K562 (cell line): ENCODE data around the gene MPIG6B. TPM values are rescaled to one million over a fixed set of nuclear protein-coding genes. Genes with fewer than 3 reads are reported as not detected.
A peak's percentile ranks its signal among the peaks of the same experiment; 100 is the strongest.

Experiments
- ARID2 ChIP-seq: fragments of 450-650 bp; IDR thresholded peaks from 2 replicates; pipeline ENCODE4 v1.6.1; 2017; ENCODE audit warnings: antibody characterized with exemption, mild to moderate bottlenecking
- BACH1 ChIP-seq: fragments of 200-800 bp; sonication (Bioruptor generic); IDR thresholded peaks from 2 replicates; pipeline ENCODE4 v1.6.1; 2016; ENCODE audit warnings: missing genetic modification characterization, missing compliant biosample characterization
- CSDE1 ChIP-seq, 2 experiments: fragments of 450-650 bp; IDR thresholded peaks; 2 replicates each; pipeline ENCODE4 v1.6.1; 2016; ENCODE audit warnings: mild to moderate bottlenecking in 1 of 2
- HDAC3 ChIP-seq: fragments of 450-650 bp; IDR thresholded peaks from 2 replicates; pipeline ENCODE4 v1.6.1; 2018; ENCODE audit warnings: borderline replicate concordance, mild to moderate bottlenecking, moderate library complexity; ENCODE audit not compliant: partially characterized antibody
- NFIX ChIP-seq: fragments of 250-450 bp; sonication (Bioruptor Pico); IDR thresholded peaks from 2 replicates; pipeline ENCODE4 v1.4.0; 2020; ENCODE audit warnings: low read depth, mild to moderate bottlenecking, moderate library complexity
- SPI1 ChIP-seq: IDR thresholded peaks from 2 replicates; pipeline ENCODE4 v1.6.1; 2011; ENCODE audit warnings: low read depth, low read length, control low read depth, borderline replicate concordance
- TBP ChIP-seq: optimal IDR thresholded peaks from 2 replicates; pipeline ENCODE3; 2011; ENCODE audit warnings: low read depth, low read length, improper control_type of control experiment
- ZBTB7A ChIP-seq: IDR thresholded peaks from 2 replicates; pipeline ENCODE4 v1.6.1; 2011; ENCODE audit warnings: low read depth, mild to moderate bottlenecking, low read length, moderate library complexity, borderline replicate concordance; ENCODE audit not compliant: control insufficient read depth
- ZNF778 ChIP-seq: fragments of 450-650 bp; formaldehyde crosslinking; IDR thresholded peaks from 2 replicates; pipeline ENCODE4 v1.4.0; 2020; ENCODE audit warnings: mild to moderate bottlenecking, moderate library complexity
- polyA plus RNA-seq, 8 experiments: library from polyadenylated mRNA; depleted of rRNA in 4 of 8; stranded (reverse) in 5 of 8; unstranded in 3 of 8; fragments of >200 nt; fragmentation: Nextera tagmentation in 2 of 8; fragmentation: Illumina TruSeq in 1 of 8; extraction: Ambion mirVana in 2 of 8; extraction: Trizol in 1 of 8; gene quantifications; 2 replicates each; pipeline versions ENCODE4 v1.2.1 to v1.2.3, GENCODE V29; 2011 to 2014; ENCODE audit warnings: inconsistent platforms in 1 of 8, missing spikeins in 1 of 8
- total RNA-seq, 7 experiments: library from RNA; depleted of rRNA in 6 of 7; stranded (reverse); fragments of >200 nt in 6 of 7; fragmentation: Illumina TruSeq in 2 of 7; extraction: Trizol in 2 of 7; gene quantifications; 2 replicates each; pipeline versions ENCODE4 v1.2.1 to v1.2.3, GENCODE V29; 2011 to 2021; ENCODE audit warnings: low replicate concordance in 1 of 7
- TF ChIP-seq, protein P1 (sequence below), 2 experiments: fragments of 450-650 bp in 1 of 2; sonication (generic) in 1 of 2; formaldehyde crosslinking in 1 of 2; IDR thresholded peaks; 2 replicates each; pipeline versions ENCODE4 v1.7.1 to v1.9.0; 2016 to 2022; ENCODE audit warnings: inconsistent platforms in 1 of 2, mild to moderate bottlenecking in 1 of 2, missing genetic modification reagents in 1 of 2

Gene MPIG6B
- total and polyA plus RNA-seq, 9 of the 15 experiments (the other 6 are each of a cell fraction or from before 2014, with no cell fraction given): 0.11 to 1.2 (median 0.28) TPM; not detected in 1

DNA sequence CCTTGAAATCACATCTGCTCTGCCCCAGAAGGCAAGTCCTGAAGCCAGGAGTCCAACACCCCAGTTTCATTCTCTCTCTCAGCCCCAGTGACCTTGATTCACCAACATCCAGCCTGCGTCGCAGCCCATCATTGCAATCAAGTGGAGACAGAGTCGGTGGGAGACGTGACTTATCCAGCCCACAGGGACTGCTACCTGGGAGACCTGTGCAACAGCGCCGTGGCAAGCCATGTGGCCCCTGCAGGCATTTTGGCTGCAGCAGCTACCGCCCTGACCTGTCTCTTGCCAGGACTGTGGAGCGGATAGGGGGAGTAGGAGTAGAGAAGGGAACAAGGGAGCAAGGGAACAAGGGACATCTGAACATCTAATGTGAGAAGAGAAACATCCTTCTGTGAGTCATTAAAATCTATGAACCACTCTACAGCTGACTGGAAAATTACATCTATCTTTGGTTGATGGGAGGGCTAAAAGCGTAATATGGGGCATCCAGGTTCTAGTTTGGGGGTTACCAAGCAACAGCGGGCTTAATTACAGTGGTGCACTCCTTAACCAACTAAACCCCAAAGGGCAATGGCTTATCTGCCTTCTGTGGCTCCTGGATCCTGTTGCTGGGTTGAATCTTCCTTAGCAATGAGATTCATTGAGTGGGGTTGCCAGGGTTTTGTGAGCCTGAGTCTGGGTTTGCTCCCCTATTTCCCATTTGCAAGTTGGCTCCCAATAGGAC lies 5.5 kb upstream of the MPIG6B start (continued):
- TF ChIP-seq, protein P1, sequence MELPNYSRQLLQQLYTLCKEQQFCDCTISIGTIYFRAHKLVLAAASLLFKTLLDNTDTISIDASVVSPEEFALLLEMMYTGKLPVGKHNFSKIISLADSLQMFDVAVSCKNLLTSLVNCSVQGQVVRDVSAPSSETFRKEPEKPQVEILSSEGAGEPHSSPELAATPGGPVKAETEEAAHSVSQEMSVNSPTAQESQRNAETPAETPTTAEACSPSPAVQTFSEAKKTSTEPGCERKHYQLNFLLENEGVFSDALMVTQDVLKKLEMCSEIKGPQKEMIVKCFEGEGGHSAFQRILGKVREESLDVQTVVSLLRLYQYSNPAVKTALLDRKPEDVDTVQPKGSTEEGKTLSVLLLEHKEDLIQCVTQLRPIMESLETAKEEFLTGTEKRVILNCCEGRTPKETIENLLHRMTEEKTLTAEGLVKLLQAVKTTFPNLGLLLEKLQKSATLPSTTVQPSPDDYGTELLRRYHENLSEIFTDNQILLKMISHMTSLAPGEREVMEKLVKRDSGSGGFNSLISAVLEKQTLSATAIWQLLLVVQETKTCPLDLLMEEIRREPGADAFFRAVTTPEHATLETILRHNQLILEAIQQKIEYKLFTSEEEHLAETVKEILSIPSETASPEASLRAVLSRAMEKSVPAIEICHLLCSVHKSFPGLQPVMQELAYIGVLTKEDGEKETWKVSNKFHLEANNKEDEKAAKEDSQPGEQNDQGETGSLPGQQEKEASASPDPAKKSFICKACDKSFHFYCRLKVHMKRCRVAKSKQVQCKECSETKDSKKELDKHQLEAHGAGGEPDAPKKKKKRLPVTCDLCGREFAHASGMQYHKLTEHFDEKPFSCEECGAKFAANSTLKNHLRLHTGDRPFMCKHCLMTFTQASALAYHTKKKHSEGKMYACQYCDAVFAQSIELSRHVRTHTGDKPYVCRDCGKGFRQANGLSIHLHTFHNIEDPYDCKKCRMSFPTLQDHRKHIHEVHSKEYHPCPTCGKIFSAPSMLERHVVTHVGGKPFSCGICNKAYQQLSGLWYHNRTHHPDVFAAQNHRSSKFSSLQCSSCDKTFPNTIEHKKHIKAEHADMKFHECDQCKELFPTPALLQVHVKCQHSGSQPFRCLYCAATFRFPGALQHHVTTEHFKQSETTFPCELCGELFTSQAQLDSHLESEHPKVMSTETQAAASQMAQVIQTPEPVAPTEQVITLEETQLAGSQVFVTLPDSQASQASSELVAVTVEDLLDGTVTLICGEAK (IDR thresholded peaks at IDR 0.05): peak; percentile 33; the same call in 1 of the 2 replicates
- TF ChIP-seq, protein P1 (CRISPR knock-in tag; IDR thresholded peaks at IDR 0.05): no peak
- TF ChIP-seq TBP (peak; percentile 38), SPI1 (no peak), ZNF778 (no peak), ARID2 (peak; percentile 70; the same call in 1 of the 2 replicates), CSDE1 (IDR thresholded peaks at IDR 0.05) (no peak), ZBTB7A (peak; percentile 81; the same call in 1 of the 2 replicates), BACH1 (tag) (no peak), HDAC3 (no peak), NFIX (CRISPR knock-in tag) (no peak)
